Measurements from ENCODE around the gene TMEM183A.
"Not testable (repeated sequence)": the region's sequence is repeated elsewhere in the genome, so short reads cannot be mapped to it uniquely, and the experiment has no call there.

The TMEM183A gene

DNA sequence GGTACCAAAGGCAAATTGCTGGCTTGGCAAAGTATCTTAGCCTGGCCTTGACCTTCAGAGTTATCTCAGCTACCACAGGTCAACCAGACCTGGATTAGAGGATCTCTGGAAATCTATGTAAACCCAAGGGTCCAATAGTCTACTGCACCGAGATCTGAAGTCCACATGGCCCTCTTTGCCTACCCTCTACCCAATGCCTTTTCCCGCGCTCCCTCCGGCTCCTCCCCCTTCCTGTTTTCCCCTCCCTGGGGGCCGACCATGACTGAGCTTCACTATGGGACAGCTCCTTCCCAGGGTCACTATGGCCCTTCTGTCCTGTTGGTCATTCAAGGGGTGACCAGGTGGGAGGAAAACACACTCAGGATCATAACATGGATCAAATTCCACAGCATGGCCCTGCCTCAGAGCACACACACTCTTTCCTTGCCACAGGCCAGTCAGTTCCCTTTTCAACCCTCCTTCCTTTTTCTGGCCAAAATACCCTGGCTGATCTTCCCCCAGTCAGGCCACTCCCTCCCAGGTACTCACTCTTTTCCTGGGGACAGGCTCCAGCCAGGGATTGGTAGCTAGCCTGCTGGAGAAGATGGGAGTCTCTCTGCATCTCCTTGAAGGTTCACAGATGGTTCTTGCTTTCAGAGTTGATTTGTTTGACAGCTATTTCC lies 19.1 kb upstream of the TMEM183A start:
- DNase-seq: no peak

DNA sequence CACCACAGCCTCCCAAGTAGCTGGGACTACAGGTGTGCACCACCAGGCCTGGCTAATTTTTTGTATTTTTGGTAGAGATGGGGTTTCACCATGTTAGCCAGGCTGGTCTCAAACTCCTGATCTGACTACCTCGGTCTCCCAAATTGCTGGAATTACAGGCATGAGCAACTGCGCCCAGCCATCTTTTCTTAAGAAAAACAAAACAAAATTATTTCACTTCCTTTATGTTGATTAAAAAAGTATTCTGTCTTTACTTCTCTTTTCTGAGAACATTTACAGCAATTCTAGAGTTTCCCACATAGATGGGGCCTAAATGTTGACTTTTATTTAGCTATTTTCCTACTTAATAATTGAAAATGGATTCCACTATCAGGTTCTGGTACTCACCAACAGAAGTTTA lies 17.3 kb upstream of the TMEM183A start:
- DNase-seq: no peak

DNA sequence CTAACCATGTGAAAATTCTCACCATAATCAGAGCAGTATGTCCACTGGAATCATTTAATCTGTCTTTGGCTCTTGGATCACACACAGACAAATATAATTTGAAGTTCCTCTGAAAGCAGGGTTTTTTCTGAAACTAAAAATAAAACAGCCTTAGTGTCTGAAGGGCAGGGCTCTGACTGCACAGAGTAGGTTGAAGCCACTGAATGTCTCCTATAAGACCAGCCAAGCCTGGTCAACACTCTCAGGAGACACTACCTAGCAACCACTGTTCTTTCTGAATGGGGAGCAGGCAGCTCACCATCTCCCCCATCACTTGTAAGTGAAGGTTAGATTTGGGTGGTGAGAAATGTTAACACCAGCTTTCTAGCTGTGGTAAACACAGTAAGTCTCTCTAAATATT lies 16.1 kb upstream of the TMEM183A start:
- no peak for DNase-seq

DNA sequence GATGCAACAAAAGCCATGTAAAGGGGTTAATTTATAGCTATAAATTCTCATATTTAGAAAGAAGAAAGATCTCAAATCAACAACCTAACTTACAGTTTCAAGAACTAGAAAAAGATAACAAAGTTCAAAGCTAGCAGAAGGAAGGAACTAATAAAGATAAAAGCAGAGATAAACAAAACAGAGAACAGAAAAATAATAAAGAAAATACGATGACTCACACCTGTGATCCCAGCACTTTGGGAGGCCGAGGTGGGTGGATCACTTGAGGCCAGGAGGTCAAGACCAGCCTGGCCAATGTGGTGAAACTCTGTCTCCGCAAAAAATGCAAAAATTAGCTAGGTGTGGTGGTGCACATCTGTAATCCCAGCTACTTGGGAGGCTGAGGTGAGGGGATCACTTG lies 12.4 kb upstream of the TMEM183A start:
- no peak for DNase-seq

DNA sequence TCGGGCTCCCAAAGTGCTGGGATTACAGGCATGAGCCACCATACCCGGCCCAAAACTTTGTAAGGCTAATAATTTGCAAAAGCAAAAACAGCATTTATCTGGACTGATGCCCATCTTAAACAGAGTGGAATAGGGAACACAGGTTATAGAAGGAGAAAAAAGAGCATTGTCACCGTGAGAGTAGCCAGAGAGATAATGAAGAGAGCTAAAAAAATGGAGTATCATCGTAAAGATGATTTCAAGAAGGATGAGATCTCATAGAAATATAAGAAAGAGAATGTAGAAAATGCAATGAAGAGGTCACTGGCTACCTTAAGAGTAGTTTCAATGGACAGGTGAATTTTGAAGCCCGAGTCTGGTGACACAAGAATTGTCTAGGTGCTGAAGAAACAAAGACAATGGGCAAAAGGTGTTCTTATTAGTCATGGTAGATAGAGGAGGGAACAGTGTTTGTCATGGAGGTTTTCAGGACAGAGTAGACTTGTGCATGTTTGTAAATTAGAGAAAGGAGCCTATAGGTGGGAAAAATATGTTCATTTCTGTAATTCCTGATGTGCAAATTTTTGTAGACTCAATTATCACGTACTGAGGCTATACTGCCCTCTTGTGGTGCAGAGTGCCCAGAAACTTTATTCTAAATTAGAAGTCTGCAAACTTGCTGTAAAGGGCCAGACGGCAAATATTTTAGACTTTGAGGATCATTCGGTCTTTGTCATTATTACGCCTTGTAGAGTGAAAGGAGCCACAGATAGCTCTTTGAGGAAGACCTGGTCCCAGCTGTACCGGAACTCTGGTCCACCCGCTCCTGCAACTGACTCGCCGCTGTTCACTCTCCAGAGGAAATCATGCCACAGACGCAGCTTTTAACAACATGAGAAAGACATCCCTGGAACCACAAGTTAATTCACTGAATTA lies 8.1 kb upstream of the TMEM183A start:
- DNase-seq: peak; percentile 40

DNA sequence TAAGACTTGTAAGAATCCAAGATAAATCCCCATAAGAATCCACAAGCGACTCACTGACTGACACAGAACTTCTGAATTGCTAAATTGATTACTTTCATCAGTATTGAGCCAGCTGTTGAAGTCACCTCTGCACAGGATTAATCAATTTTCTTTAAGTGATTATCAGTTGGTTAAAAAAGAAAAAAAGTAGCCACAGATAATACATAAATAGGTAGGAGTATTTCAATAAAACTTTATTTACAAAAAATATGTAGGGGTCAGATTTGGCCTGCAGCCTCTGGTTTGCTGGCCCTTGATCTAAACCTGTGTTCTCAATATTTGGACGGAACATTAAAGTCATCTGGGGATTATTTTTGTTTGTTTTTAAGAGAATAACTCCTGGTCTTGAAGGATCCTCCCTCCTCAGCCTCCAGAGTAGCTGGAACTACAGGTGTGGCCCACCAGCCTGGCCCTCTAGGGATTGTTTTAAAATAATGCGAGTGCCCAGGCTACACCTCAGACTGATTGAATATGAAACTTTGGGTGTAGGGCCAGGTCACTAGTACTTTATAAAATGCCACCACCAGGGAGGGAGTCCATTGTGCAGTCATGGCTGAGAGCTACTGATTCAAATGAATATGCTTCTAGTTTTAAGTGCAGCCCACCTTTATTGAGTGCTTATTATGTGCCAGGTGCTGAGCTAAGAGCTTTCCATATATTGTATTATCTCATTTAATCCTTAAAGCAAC lies 6.8 kb upstream of the TMEM183A start:
- no peak for DNase-seq

DNA sequence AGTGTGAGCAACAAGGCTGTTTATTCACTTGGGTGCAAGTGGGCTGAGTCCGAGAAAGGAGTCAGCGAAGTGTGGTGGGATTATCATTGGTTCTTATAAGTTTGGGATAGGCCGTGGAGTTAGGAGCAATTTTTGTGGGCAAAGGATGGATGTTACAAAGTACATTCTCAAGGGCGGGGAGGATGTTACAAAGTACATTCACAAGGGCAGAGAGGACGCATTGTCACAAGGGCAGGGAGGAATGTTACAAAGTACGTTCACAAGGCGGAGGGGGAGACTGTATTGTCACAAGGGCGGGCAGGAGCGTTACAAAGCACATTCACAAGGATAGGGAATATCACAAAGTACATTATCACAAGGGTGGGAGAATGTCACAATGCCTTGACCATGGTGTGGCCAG lies 5.2 kb upstream of the TMEM183A start:
- no peak for DNase-seq

DNA sequence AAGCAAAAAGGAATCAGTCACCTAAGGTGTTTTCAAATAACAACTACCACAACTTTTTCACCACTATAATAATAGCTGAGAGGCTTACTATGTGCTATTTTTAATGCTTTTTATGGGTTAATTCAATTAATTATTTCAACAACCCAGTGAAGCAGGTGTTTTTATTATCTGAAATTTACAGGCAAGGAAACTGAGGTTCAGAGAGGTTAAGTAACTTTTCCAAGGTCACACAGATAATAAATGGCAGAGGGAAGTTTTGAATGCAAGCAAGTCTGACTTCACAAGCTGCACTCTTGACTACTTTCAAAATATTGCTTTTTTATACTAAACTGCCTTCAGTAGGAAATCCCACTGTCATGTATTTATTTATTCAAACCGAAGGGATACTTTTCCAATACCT lies 4.2 kb upstream of the TMEM183A start:
- no peak for DNase-seq

DNA sequence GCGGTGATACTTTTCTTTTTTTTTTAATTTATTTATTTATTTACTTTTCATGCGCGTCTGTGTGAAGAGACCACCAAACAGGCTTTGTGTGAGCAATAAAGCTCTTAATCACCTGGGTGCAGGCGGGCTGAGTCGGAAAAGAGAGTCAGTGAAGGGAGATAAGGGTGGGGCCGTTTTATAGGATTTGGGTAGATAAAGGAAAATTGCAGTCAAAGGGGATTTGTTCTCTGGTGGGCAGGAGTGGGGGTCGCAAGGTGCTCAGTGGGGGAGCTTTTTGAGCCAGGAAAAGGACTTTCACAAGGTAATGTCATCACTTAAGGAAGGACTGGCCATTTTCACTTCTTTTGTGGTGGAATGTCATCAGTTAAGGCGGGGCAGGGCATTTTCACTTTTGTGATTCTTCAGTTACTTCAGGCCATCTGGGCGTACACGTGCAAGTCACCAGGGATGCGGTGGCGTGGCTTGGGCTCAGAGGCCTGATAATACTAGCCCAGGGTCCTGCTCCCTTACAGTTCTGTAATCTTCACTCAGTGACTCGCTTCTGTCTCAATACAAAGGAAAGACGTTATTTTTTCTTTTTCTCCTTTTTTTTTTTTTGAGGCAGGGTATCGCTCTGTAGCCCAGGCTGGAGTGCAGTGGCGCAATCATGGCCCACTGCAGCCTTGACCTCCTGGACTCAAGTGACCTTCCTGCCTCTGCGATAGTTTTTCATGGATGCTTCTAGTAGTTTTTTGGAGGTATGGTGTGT lies 1.6 kb upstream of the TMEM183A start:
- DNase-seq: not testable (repeated sequence)

DNA sequence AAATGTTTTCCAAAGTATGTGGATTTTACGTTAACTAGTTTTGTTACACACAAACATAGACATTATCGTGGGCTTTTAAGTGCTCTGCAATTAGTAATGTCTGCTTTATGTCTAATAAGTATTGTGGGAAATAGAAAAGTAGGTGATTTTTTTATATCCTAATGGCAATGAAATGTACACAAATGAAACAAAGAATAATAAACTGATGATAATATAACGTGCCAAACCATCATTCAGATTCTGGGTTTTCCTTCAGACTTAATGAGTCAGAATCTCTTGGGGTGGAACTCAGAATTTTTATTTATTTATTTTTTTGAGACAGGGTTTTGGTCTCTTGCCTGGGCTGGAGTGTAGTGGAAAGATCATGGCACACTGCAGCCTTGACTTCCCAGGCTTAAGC lies 2.0 kb downstream of the TMEM183A start:
- no peak for DNase-seq

DNA sequence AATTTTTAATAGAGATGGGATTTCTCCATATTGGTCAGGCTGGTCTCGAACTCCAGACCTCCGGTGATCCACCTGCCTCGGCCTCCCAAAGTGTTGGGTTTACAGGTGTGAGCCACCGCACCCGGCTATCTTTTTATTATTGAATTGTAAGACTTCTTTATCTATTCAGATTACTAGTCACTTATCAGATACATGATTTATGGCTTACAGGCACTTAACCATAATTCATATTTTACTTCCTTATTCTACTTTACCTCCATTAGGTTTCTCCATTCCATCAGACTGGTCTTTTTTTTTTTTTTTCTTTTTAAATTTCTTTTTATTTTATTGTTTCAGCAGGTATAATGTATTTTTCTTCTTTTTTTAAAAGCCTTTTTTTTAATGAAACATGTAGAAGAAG lies 4.4 kb downstream of the TMEM183A start:
- no peak for DNase-seq

DNA sequence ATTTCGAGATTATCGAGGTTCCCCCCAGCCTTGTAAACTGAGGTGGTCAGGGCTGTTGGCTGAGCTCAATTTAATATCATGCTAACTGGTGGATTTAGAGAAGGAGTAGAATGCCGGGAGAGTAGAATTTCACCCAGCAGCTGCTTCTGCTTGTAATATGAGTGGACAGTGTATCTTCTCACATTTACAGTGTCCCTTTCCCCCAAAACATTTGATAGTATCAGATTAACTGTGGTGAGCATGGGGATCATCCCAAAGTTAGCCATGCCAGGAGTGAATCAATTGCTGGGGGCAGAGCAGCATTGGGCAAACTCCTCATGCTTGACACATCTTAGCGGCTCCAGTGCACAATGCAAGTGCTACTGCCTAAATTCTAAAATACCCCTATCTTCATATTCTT lies 9.9 kb downstream of the TMEM183A start:
- DNase-seq: no peak

DNA sequence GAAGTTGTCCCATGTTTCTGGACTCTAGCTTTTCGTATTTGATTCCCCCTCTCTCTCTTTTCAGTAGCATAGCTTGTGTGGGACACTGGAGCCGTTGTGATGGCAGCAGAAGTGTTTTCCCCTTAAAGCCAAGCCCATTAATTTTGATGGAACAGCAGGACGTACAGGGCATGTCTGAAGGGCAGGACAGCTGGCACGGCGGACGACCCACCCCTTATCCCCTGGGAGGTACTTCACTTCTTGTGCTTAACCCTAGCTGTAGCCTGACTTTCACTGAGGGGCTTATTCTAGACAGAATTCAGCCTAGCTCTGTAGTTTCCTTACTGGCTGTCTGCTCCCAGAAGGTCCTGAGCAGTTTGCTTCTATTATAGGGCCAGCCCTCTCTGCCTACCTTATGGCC lies 10.5 kb downstream of the TMEM183A start:
- no peak for DNase-seq

DNA sequence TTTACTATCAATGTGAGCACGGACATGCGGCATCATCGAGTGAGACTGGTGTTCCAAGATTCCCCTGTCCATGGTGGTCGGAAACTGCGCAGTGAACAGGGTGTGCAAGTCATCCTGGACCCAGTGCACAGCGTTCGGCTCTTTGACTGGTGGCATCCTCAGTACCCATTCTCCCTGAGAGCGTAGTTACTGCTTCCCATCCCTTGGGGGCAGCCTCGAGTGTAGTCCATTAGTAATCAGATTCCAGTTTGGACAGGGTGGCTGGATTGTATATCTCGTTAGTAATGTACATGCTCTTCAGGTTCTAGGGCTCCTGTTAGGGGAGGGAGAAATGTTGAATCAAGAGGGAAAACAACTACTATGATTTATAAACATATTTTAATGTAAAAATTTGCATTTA lies 15.7 kb downstream of the TMEM183A start:
- not testable (repeated sequence) for DNase-seq

DNA sequence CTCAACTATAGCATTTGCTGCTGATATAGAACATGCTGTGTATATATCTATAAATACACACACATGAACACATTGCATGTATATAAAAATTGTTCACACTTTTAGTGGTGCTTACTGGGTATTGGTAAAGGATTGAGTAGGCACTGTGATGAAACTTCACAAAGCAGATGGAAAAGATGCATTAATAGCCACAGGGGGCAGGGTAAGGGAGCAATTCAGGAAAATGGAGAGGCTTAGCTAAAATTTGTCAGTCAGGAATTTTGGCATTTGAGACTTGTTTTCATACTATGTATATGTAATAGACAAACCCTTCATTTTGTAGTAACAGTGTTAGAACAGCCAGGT lies 18.5 kb downstream of the TMEM183A start:
- no peak for DNase-seq

DNA sequence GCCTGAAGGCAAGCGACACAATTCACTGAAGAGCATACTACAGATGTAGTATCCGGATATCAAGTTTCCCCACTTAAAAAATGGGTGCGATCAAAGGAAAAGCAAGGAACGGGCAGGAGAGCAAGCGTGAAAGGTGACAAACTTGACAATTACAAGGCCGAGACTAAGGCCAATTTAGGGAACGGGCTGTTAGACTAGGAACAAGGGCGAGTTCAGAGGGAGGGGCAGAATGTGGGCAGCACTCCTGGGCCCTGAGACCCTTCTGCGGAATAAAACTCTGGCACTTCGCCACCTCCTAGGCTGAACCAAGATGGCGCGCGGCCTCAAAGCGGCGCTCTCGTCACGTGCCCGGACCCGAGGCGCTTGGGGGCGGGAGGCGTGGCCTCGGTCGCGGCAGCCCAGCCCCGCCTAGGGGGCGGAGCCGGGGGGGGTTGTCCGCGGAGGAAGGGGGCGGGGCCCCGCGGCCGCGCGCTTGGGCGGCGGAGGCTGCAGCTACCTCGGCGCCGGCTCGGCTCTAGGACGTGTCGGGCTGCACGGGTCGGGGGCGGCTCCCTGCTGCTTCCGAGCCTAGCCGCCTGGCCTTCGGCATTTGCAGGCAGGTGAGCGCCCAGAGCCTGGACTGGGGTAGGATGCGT lies 19.0 kb downstream of the TMEM183A start, which contains the start of gene PPFIA4:
Gene PPFIA4 (plus strand): TSS at position 461 of the 635 bp plus-strand sequence. CDS start 12,518 bp downstream, outside the sequence.
- peak; percentile 78 for DNase-seq

DNA sequence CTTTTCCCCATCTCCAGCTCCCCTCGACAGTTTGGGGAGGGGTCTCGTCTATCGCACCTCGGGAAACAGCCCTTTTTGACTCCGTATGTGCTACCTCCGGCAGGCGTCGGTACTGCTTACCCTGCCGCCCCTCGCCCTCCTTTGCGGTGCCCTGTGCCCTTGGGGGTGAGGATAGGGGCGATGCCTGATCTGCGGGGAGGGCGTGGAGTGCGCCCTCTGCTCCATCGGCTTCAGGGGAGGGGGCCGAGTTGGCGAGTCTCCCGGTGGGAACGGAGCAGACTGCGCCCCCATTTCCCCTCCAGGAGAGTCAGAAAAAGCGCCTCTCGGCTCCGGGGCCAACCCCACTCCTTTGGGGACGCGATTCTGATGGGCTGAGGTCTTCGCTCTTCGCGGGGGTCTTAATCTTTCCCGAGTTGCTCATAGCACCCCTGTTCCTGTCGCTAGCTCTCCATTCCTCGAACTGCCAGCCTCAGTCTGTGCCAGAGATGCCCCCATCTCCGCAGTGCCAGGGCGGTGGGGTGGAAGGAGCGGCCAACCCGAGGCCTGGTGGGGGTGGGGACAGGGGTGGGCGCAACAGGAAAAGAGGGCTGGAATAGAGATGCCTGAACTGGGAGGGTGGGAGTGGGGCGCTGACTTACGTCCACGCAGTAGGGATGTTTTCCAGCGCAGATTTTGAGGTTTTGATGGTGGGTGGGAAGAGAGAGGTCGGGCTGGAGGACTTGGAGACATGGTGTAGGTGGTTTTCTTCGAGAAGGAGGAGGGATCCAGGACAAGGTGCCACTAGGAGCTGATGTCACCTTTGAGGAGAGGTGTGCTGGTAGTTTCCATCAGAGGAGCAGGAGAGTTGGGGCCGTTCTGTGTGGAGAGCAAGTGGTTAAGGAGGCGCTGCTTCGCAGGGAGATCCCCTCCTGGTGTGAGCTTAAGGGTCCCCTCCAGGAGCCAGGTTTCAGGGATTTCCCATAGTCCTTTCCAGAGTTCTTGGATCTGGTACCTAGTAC lies 19.8 kb downstream of the TMEM183A start:
- DNase-seq: no peak

DNA sequence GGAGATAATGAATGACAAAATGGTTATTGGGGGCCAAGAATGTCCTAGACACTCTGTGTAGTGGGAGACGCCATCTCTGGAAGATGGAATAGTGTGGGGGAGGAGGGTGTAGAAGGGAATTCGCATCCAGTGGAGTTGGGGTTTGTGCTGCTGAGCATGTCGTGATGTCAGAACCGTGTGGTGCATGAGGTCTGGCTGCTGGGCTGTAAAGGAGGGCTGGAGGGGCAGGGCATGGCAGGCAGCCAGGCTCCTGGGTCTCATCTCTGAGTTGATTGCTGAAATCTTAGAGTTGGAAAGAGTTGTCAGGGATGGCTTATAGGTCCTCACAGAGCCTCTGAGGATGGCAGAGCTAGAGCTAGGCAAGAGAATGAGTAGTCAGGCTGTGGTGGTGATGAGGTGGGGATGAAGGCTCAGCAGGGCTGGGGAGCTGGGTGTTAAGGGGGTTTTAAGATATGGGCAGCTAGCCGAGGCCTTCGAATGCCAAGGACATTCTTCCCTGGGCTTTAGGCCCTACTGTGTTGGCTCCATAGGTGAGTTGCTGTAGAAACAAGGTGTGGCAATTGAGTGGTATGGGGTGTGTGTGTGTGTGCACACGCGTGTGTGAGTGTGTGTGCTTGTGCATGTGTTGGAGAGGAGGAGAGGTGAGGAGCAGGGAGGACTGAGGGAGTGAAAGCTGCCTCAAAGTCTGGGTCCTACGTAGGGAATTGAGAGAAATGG lies 21.1 kb downstream of the TMEM183A start:
- DNase-seq: no peak

DNA sequence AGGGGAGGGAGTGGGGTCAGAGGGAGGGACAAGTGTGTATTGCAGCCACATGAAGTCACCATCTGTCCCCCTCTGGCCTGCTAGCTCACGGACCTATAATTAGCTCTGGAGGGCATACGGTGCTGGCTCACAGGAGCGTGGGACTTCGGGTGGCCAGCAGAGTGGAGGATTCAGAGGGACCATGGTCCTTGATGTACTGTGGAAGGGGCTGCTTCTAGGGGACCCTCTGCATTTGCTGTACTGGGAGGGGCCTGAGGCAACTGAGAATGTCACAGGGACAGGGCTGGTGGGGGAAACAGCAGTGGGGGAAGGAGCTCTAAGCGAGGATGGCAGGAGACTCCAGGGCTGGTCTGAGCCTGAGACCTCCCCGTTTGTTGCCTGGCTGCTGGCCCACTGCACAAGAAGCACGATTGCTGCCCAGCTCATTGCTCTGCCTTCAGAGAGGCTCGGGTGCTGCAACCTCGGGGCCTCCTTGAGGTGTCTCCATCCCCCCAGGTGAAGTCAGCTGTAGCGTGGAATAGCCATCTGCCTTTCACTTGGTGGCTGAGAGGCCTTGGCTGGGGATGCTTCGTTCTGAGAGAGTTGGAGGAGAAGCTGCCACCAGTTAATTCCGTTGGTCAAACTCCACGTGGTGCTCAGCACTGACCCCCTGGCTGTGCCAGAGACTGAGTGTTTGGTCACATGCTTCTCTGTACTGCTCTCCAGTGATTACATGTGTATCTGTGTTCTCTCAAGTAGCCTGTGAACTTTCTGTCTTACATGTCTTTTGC lies 21.8 kb downstream of the TMEM183A start:
- DNase-seq: no peak

DNA sequence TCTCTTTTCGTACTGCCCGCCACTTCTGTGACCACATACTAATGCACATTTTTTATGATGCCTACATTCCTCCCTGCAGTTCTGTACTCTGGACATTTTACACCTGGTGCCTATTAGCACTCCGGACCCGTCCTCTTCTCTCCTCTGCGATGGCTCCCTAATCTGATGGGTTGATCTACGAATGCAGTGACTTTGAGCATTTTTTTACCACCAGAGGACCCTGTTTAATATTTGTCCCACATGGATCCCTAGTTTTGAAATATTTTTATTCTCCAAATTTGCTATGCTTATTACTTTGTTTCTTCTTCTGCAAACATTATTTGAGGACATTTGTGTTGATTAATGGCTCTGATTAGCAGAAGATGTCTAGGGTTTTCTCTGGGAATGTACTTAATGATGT lies 24.3 kb downstream of the TMEM183A start:
- DNase-seq: no peak

Measured in effector CD8-positive, alpha-beta T cell (primary cell).